CD4-positive, CD25-positive, alpha-beta regulatory T cell (primary cell): ENCODE results near the gene TMEM127. TPM values are rescaled to one million over a fixed set of nuclear protein-coding genes. Genes with fewer than 3 reads are reported as not detected.

Source experiments
- ATAC-seq, 2 donors: fragments of 150-1000 bp; cut with Tn5 transposase; one replicate each; pipeline ENCODE4 v1.10.0; 2021; ENCODE audit warnings: low read depth in 2 of 2, moderate number of reproducible peaks in 2 of 2, moderate library complexity in 1 of 2
- DNase-seq, 3 donors: peaks; one replicate each; pipeline versions ENCODE4 v3.0.0 to v3.0.0-alpha.2; 2012 to 2022; ENCODE audit warnings: mixed read lengths in 1 of 3
- H3K27ac ChIP-seq: one replicate; pipeline ENCODE4 v1.7.0; 2013; ENCODE audit warnings: mild to moderate bottlenecking, low read length; ENCODE audit not compliant: insufficient read depth, poor library complexity, severe bottlenecking
- H3K27me3 ChIP-seq: one replicate; pipeline ENCODE4 v1.7.0; 2013; ENCODE audit warnings: low read length; ENCODE audit not compliant: control insufficient read depth, insufficient read depth
- H3K36me3 ChIP-seq: one replicate; pipeline ENCODE4 v1.7.0; 2013; ENCODE audit warnings: mild to moderate bottlenecking, low read length, moderate library complexity; ENCODE audit not compliant: control insufficient read depth, insufficient read depth
- H3K4me1 ChIP-seq: 2 replicates; pipeline ENCODE4 v1.7.0; 2013; ENCODE audit warnings: mild to moderate bottlenecking, low read length; ENCODE audit not compliant: insufficient read depth, control insufficient read depth, poor library complexity, severe bottlenecking
- H3K4me3 ChIP-seq: one replicate; pipeline ENCODE4 v1.7.0; 2013; ENCODE audit warnings: low read depth, mild to moderate bottlenecking, low read length, moderate library complexity
- H3K9me3 ChIP-seq, 2 experiments: 1 replicate in 1 of 2; 2 replicates in 1 of 2; pipeline ENCODE4 v1.7.0; 2013; ENCODE audit warnings: low read length in 2 of 2, mild to moderate bottlenecking in 1 of 2, moderate library complexity in 1 of 2; ENCODE audit not compliant: control insufficient read depth in 2 of 2
- H3K27ac Mint-ChIP-seq, 3 donors: one replicate each; pipeline ENCODE4 v1.8.0; 2020 to 2022; ENCODE audit warnings: mild to moderate bottlenecking in 3 of 3, mixed read lengths in 3 of 3, moderate library complexity in 2 of 3
- H3K27me3 Mint-ChIP-seq: one replicate; pipeline ENCODE4 v1.8.0; 2022; ENCODE audit warnings: mild to moderate bottlenecking, mixed read lengths
- H3K36me3 Mint-ChIP-seq: one replicate; pipeline ENCODE4 v1.8.0; 2020; ENCODE audit warnings: mixed read lengths
- H3K4me1 Mint-ChIP-seq, 4 donors: one replicate each; pipeline ENCODE4 v1.8.0; 2020 to 2022; ENCODE audit warnings: mixed read lengths in 4 of 4, mild to moderate bottlenecking in 1 of 4
- H3K4me3 Mint-ChIP-seq, 4 donors: one replicate each; pipeline ENCODE4 v1.8.0; 2020 to 2022; ENCODE audit warnings: mild to moderate bottlenecking in 4 of 4, mixed read lengths in 4 of 4, moderate library complexity in 3 of 4
- H3K9me3 Mint-ChIP-seq, 7 donors: one replicate each; pipeline ENCODE4 v1.8.0; 2020 to 2022; ENCODE audit warnings: mixed read lengths in 7 of 7, mild to moderate bottlenecking in 3 of 7, moderate library complexity in 2 of 7
- polyA plus RNA-seq, 4 donors: library from polyadenylated mRNA; unstranded; fragments of 300-500 nt; fragmentation: Illumina TruSeq; gene quantifications; one replicate each; pipeline ENCODE4 v1.2.3, GENCODE V29; 2021
- total RNA-seq: library from RNA; stranded (reverse); gene quantifications from one replicate; pipeline ENCODE4 v1.2.3, GENCODE V29; 2022

Gene TMEM127
- total and polyA plus RNA-seq, 5 donors from 2014 or later = 27.6 to 54.3 (median 37.5) TPM

GRCh38 chr2:96201338-96201737, 64.5 kb downstream of the TMEM127 start:
- peaks cover 58 to 88% (median 73%) of the 10 kb centered on the region in 4 donors for H3K4me1 Mint-ChIP-seq
- no peak for ATAC-seq
- H3K4me3 Mint-ChIP-seq = peak overlapping the region in 2 of 4 donors; percentile 12 to 41
- Histone ChIP-seq H3K4me1 (peaks cover 62% of the 10 kb centered on the region), H3K27me3 (no peaks in the 10 kb centered on the region), H3K36me3 (no peaks in the 10 kb centered on the region), H3K9me3 (no peaks in the 10 kb centered on the region), H3K27ac (no peak overlapping the region), H3K4me3 (peak overlapping the region; percentile 53)
- no peak for DNase-seq
- no peaks in the 10 kb centered on the region for H3K9me3 Mint-ChIP-seq
- peak overlapping the region in 1 of 3 donors; percentile 54 for H3K27ac Mint-ChIP-seq
- H3K27me3 Mint-ChIP-seq = no peaks in the 10 kb centered on the region
- H3K36me3 Mint-ChIP-seq = peaks cover 9% of the 10 kb centered on the region

- Histone ChIP-seq H3K4me3 (no peak overlapping the region), H3K36me3 (peaks cover 15% of the 10 kb centered on the region), H3K9me3 (no peaks in the 10 kb centered on the region), H3K27me3 (no peaks in the 10 kb centered on the region), H3K27ac (no peak overlapping the region), H3K4me1 (peaks cover 38% of the 10 kb centered on the region)
- peak overlapping the region in 1 of 4 donors; percentile 27 for H3K4me3 Mint-ChIP-seq
- ATAC-seq (no peak), DNase-seq (no peak)
- no peaks in the 10 kb centered on the region for H3K9me3 Mint-ChIP-seq
- peaks cover 22% of the 10 kb centered on the region for H3K36me3 Mint-ChIP-seq
- H3K4me1 Mint-ChIP-seq = peaks cover 52 to 76% (median 63%) of the 10 kb centered on the region in 4 donors
- H3K27ac Mint-ChIP-seq = no peak overlapping the region
- no peaks in the 10 kb centered on the region for H3K27me3 Mint-ChIP-seq
These were observed 66.9 kb downstream of the TMEM127 start for GRCh38 chr2:96198921-96199320.

Other genes with a start within 250 kb of the TMEM127 start
- 2.0 TPM for gene GPAT2, start 231.1 kb downstream of the TMEM127 start, total RNA-seq
- gene GPAT2, start 231.1 kb downstream of the TMEM127 start, polyA plus RNA-seq = 1 to 10 TPM in 2 of 4 donors, under 1 TPM in 2; 0.64 to 4.6 (median 1.0) TPM
- 1.0 TPM for gene ADRA2B, start 149.4 kb downstream of the TMEM127 start, total RNA-seq
- not detected for gene ADRA2B, start 149.4 kb downstream of the TMEM127 start, polyA plus RNA-seq
- gene ASTL, start 127.5 kb downstream of the TMEM127 start, total RNA-seq = 9.7 TPM
- under 1 TPM in 2 of 4 donors, not detected in 2; 0.23 to 0.39 TPM for gene ASTL, start 127.5 kb downstream of the TMEM127 start, polyA plus RNA-seq
- 566 TPM for gene DUSP2, start 120.6 kb downstream of the TMEM127 start, total RNA-seq
- gene DUSP2, start 120.6 kb downstream of the TMEM127 start, polyA plus RNA-seq = 10 to 100 TPM; 30.8 to 95.4 (median 44.5) TPM
- gene STARD7, start 57.2 kb downstream of the TMEM127 start, total RNA-seq = 97.2 TPM
- 100 to 1,000 TPM; 177 to 208 (median 197) TPM for gene STARD7, start 57.2 kb downstream of the TMEM127 start, polyA plus RNA-seq
- gene CIAO1, start 228 bp upstream of the TMEM127 start, total RNA-seq = 60.3 TPM
- gene CIAO1, start 228 bp upstream of the TMEM127 start, polyA plus RNA-seq = 100 to 1,000 TPM in 1 of 4 donors, 10 to 100 TPM in 3; 83.0 to 102 (median 94.7) TPM
- 295 TPM for gene SNRNP200, start 39.5 kb upstream of the TMEM127 start, total RNA-seq
- 10 to 100 TPM; 67.4 to 89.4 (median 83.4) TPM for gene SNRNP200, start 39.5 kb upstream of the TMEM127 start, polyA plus RNA-seq
- 27.8 TPM for gene ITPRIPL1, start 59.3 kb upstream of the TMEM127 start, total RNA-seq
- 10 to 100 TPM in 2 of 4 donors, 1 to 10 TPM in 2; 7.5 to 17.5 (median 10.9) TPM for gene ITPRIPL1, start 59.3 kb upstream of the TMEM127 start, polyA plus RNA-seq
- 14.0 TPM for gene NCAPH, start 69.8 kb upstream of the TMEM127 start, total RNA-seq
- 10 to 100 TPM in 1 of 4 donors, 1 to 10 TPM in 3; 4.2 to 10.0 (median 8.1) TPM for gene NCAPH, start 69.8 kb upstream of the TMEM127 start, polyA plus RNA-seq
- gene NEURL3, start 239.4 kb upstream of the TMEM127 start, total RNA-seq = not detected
- under 1 TPM in 1 of 4 donors, not detected in 3; 0.18 TPM for gene NEURL3, start 239.4 kb upstream of the TMEM127 start, polyA plus RNA-seq